Stimulated activated CD4-positive, alpha-beta T cell treated with anti-CD3 and anti-CD28 coated beads, Interleukin-15, amount 100 ng/mL, for 48 hours (primary cell): ENCODE results near the gene NFKBIE.

ENCODE experiments used
- DNase-seq, 2 donors: peaks; one replicate each; pipeline ENCODE4 v3.0.0-alpha.2; 2020; ENCODE audit warnings: low read depth in 2 of 2

NFKBIE gene

DNA sequence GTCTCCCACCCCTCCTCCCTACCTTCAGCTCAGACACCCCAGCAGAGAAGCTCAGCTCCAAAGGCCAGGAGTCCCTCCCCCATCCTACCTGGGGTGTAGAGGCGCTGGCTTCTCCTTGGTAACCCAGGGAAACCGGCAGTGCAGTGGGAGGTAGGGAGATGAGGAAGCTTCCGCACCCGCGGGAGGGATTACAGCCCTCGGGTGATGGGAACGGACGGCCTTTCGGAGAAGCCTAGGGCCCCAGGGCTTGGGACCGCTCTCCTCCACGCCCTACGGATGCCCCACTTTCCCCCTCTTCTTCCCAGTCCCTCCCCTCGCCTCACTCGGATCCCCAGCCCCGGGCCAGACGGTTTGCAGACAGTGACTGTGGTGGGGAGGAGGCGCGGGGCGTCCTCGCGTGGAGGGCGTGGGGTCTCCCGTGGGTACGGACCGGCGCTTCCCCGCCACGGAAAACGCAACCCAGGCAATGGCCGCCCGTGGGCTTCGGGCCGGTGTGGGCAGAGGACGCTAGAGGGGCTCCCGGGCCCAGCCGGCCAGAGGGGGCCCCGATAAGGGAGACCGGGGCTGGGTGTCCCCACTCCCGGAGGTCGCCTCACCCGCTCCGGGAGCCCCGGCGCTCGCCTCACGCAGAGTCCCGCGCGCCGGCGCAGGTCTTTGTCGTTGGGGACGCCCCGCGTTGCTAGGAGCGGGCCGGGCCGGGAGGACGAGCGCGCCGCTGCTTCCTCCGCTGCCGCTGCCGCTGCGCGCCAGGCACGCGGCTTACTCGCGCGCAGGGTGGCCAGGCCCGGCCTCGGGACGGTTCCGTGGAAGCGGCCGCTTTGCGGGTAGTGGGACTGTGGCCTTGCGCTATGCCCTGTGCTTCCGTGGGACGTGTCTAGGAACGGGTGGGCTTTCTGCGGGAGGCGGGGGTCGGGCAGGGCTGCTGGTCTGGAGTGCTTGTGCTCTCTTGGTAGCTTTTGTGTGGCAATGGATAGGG is 32.0 kb upstream of the NFKBIE start:
- peak in 1 of 2 donors; percentile 51 for DNase-seq

DNA sequence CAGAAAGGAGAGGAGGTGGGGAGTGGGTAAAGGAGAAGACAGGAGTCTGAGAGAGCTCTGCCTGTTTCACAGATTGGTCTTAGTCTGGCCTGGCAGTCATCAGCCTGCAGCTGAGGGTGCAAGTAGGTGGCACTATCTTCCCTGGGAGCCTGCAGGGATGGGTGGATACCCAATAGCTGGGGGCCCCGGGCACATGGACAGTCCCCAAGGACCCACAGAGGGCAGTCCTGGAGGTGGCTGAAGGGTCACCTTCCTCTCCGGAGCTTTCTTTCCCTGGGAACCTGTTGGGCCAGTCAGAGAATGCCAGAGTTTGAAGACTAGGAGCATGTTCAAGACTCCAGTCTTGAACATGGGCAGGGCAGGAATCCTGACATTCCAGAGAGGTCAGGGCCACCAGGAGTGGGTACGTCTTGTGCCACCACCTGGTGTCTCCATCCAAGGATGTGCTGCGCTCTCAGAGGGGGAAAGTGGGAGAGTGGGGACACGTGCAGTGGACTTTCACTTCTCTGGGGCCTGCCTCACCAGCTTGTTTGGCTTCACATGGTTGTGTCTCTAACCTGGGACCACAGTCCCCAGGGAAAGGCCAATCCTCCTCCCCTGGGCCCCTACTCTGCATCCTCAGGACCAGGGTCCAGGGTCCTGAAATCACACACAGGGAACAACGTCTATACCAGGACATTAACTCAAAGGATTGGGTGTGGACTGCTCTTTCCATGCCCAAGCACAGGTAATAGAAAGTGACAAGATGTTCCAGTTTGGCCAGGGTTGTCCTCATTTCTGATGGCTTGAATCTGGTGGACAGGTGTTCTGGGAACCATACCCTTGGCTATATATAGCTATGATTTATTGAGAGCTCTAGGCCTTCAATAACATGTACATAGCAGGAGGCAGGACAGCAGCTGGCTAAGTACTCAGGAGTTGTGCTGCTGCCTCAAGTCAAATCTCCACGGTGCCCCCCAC is 29.8 kb upstream of the NFKBIE start:
- no peak for DNase-seq

DNA sequence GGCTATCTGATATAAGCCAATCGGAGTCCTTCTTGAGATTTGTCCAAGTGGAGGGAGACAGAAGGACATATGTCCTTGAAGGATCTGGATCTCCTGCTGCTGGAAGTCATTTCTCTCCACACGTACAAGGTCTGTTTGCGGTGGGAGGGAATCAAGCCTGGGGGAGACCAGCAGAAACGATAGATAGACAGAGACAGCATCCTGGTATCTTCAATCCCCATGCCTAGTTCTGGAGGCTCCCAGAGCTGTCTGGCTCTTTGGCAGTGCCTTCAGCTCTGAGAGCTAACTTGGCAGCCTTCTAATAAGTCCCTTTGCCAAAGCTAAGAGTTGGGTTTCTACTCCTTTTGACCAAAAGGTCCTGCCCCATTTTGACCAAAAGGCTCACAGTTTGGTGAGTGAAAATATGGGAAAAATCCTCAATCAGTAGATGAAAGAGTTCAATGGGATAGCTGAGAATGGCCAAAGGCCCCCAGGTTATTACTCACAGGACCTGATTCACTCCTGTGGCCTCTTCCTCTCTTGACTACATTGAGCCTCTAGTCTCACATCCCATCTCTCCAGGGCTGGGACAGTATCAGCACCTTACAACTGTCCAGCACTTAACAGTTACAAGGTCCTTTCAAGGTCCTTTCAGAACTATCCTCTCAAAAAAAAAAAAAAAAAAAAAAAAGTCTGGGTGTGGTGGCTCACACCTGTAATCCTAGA is 27.5 kb upstream of the NFKBIE start:
- DNase-seq, result no peak

DNA sequence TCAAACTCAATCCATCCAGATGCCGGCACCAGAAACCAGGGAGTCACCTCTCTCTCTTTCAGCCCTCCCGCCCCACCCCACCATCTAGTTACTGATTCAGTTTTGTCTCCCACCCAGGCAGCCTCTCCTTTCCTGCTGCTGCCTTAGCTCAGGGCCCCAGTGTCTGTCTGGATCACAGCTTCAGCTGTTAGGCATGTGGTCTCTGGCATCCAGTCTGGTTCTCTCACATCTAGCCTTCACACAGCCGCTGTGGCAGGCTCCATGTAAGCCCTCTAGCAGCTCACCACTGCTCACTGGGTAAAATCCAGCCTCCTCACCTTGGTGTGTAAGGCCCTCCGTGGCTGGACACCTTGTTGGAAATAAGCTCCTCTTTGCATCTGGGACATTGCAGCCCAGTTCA is 26.5 kb upstream of the NFKBIE start:
- DNase-seq, result no peak

DNA sequence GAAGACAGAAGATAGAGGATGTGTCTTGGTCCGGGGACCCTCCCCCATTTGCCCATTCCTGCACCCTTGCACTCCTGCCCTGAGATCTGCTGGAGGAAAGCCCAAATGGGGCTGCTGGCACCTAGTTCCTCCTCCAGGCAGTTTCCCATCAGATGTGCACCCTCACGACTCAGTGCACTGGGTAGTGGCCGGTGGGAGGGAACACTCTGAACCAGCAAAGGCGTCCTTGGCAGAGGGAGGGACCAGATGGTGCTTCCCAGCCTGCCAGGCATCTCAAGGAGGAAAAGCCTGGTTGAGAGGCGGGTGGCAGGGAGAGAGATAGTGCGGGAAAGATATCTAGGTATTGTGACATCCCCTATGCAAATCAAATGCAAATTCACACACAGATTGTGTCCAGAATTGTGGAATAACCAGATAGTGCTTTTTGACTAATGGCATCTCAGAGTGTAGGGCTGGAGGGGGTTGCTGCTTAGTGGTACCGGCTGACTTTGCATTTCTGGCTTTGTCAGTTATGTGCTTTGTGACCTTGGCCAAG is 24.4 kb upstream of the NFKBIE start:
- no peak for DNase-seq

DNA sequence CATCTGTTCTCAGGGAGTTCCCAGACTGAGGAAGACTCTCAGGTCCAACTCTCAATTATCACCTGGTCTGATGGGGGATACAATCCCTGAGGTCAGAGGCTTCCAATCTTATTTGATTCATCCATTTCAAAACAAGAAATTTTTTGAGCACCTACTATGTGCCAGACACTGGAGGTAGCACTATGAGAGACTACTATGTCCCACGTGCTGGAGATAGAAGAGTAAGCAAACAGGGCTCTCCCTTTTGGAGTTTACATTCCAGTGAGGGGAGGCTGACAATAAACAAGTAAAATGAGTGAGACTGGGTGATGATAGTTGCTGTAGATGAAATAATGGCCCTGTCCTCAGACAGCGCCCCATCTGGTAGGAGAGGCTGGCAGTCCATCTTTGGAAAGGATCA is 21.4 kb upstream of the NFKBIE start:
- no peak for DNase-seq

DNA sequence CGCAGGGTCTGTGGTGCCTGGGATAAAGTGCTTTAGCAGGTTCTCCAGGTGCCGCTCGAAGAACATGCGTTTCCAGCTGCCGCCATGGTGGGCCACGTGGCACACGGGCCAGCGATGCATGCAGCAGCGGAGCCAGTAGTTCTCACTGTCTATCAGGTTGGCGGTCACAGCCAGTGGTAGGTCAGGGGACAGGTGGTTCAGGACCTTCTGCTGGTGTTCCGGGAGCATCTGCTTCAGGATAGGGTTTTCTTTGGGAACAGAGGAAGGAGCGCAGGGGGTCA is 20.9 kb upstream of the NFKBIE start:
- DNase-seq, result no peak

DNA sequence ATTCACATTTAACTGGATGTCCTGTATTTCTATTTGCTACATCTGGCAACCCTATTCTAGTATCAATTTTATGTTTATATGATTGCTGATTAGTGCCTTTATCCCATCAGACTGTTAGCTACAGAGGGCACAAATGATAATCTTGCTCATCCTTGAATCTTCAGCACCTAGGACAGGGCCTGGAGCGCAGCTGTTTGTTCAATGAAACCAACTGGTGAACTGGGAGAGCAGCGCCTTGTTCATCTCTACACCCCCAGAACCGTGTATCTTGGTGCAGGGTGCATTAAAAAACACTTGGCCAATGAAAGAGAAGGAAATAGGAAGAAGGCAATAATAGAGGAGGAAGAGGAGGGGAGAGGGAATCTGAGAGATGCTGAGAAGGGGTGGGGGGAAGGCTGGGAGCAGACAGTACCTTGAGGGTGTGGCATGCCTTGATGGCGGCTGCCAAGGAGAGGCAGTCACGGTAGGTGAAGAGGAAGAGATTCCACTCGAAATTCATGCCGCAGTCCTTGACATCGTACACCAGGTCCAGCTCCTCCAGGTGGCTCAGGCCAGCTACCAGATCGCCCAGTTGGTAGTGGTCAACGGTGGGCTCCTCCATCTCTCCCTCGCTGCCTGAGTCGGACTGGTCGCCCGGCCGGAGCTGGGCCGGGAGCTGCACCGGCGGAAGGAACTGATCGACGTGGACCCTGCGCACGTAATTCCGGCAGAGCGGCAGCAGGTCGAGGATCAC is 20.4 kb upstream of the NFKBIE start:
- DNase-seq, result no peak

DNA sequence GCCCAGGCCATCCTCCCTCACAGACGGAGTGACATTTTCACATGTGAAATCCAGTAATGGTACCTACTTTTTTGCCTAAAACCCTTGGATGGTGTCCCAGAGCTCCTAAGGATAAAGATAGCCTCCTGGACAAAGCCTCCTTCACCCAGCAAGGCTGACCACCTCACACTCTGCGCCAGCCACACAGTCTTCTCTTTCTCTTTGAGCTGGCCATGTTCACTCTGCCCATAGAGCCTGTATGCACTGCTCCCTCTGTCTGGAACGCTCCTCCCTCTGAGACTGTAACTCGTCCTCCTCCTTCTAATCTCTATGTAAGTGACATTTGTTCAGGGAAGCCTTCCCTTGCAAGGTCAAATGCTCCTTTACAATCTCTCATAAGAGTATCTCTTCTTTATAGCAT is 19.5 kb upstream of the NFKBIE start:
- no peak for DNase-seq

DNA sequence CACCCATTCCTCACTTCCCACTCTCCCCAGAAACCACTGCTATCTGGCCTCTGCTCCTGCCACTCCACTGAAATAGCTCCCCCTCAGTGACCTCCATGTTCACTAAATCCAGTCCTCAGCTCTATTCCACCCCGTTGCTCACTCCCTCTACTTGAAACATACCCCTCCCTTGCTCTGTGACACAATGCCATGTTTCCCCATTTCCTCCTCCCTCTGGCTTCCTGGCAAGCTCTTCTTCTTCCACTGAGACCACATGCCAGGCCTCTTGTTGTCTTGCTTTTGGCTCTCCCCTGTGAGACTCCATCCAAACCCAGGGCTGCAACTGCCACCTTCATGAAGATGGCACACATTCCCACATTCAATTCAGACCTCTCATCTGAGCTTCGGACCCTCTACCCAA is 18.8 kb upstream of the NFKBIE start:
- no peak for DNase-seq

DNA sequence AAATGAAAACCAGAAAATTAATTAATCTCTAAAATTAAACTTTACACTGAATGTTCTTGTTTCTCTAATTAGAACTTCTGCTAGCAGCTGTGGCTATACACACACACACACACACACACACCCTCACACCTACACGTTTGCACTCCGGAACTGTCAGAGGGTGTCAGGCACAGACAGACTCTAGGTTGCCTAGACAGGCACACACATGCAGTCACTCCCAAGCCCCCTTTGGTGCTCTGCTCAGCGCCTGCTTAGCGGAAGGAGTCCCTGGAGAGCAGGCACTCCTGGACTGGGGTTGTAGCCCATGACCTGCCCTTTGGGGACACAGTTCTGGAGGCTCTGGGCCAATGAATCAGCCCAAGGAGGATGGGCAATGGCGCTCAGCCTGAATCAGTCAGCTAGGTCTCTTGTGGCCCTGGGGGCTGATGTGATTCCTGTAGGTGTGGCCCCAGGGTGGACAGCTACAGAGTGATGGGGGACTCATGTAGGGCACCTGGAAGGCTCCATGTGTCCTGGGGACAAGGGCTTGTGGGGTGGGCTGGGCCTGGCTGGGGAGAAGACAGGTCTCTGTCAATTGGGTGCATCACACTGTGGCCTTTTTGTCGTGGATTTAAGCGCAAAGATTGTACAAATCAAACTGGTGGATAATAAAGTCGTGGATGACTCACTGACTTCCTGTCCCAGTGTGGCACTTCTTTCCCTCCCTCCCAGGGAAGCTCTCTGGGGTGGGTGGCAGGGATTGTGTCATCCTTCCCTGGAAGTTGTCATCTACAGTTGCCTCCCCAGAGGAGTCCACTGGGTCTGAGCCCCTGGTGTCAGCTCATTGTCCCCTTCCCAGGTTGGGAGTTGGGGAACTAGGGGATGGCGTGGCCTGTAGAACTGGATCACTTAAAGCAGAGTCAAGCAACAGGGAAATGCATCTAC is 13.7 kb upstream of the NFKBIE start:
- DNase-seq, result no peak

DNA sequence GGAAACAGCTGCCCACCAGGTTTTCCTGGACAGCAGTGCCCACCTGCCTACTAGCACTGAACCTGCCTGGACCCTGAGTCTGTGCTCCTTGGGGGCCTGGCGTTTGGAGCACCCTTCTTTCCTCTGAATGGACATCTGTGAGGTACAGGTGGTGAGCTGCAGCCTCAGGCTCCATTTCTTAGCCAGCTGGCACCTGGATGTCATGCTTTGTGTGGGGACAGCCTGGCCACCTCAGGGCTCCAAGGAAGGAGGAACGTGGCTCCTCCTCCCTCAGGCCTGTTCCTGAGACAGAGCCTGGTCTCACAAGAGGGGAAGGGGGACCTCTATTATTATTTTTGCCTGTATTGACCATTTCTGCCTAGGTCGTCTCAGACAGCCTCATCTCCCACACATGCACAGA is 13.0 kb upstream of the NFKBIE start:
- no peak for DNase-seq

DNA sequence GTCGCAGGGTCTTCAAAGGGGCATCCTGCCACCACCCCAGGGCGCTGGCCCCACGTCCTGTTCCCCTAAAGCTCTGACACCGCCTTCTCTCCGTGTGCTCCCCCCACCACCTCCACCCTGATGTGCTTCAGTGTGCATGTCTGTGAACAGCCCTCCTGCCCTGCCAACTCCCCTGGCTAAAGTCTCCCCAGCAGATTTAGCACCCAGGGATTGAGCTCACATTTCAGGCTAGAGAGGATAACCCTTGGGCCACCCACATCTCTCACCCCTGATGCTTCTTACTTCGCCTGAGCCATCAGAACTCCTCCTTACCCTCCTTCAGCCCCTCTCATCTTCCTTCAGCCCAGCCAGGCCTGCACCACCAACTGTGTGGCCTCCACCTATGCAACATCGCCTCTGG is 12.4 kb upstream of the NFKBIE start:
- DNase-seq, result no peak

DNA sequence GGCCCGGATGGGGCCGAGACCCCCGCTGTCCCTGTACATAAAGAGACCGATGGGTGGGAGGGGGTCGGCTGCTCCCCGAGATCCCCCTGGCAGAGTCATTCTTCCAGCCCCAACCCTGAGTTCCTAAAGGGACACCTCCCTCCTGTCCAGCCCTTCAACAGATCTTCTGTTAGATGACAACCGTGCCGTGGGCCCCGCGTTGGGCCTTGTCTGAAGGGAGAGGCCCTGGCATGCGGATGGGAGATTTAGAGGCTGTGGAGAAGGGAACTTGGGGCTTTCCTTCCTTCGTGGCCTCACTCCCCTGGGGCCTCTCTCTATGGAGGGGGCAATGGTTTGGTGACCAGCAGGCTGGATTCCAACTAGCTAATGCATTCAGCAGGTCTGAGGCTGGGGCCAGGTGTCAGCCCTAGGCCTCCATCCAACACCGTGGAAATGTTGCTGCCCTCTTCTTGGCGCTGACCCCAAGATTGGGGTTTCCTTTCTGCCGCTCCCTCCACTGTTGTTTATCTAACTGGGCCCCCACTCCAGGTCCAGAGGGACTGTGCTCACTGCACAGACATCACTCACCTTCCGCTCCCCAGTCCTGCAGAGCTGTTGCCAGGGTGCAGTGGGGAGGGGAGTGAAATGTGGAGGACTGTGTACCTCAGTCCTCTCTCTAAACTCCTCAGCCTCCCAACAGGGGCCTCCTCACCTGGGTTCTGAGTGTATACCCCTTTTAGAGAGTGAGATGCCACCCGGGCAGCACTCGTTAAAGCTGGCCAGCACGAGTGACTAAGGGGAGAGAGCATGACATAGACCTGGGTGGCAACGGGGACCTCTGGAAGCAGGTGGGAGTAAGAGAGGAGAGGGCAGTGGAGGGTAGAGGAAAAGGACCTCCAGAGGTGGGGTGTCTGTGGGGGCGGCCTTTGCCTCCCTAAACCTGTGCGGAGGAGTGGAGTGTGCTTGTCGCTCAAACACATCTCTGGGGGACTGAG is 11.6 kb upstream of the NFKBIE start:
- DNase-seq, result no peak

DNA sequence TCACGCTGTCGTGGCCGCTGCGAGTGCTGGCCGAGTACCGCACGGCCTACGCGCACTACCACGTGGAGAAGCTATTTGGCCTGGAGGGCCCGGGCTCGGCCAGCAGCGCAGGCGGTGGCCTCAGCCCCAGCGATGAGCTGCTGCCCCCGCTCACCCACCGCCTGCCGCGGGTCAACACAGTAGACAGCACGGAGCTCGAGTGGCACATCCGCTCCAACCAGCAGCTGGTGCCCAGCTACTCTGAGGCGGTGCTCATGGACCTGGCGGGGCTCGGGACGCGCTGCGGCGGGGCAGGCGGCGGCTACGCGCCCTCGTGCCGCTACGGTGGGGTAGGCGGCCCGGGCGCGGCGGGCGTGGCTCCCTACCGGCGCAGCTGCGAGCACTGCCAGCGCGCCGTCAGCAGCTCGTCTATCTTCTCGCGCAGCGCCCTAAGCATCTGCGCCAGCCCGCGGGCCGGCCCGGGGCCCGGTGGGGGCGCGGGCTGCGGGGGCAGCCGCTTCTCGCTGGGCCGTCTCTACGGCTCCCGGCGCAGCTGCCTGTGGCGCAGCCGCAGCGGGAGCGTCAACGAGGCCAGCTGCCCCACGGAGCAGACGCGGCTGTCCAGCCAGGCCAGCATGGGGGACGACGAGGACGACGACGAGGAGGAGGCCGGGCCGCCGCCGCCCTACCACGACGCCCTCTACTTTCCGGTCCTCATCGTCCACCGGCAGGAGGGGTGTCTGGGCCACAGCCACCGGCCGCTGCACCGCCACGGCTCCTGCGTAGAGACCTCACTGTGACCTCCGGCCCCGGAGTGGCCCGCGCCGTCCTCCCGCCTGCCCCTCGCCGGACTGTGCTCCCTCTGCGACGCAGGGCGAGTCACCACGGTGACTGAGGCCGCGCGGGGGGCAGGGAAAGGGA is 10.6 kb upstream of the NFKBIE start:
- DNase-seq, result no peak

DNA sequence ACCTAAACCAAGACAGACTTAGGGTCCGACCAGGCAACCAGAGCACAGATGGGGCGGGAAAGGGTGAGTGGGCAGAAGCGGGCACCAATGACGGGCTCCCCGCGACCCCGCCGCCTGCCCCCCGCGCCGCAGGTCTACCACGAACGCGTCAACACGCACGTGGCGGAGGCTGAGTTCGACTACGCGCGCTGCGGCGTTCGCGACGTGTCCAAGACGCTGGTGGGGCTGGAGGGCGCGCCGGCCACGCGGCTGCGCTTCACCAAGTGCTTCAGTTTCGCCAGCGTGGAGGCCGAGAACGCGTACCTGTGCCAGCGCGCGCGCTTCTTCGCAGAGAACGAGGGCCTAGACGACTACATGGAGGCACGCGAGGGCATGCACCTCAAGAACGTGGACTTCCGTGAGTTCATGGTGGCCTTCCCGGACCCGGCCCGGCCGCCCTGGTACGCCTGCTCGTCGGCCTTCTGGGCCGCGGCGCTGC is 10.0 kb upstream of the NFKBIE start:
- no peak for DNase-seq

DNA sequence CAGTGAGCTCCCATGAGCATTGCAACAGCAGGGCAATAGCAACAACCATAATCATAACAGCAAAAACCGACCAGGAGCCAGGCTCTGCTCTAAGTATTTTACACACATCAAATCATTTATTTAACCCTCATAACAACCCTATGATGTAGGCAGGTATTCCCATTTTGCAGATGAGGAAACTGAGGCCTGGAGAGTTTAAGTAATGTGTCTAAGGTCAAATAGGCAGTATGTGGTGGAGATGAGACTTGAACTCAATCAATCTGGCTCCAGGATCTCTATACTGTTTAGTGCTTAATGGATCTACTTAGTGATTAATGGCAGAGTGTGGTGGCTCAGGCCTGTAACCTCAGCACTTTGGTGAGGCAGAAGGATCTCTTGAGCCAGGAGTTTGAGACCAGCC is 8.3 kb upstream of the NFKBIE start:
- no peak for DNase-seq
